H1 (cell line): ENCODE measurements around the gene POU6F2. TPM values are rescaled to one million over a fixed set of nuclear protein-coding genes. Genes with fewer than 3 reads are reported as not detected.

ENCODE experiments used
- CBX5 ChIP-seq: fragments of 300-800, 300-1000 bp; sonication (generic); IDR thresholded peaks from 2 replicates; pipeline ENCODE4 v1.7.1; 2016; ENCODE audit warnings: antibody characterized with exemption, low read length, low read depth
- CHD7 ChIP-seq: fragments of 300-600 bp; sonication (generic); IDR thresholded peaks from 2 replicates; pipeline ENCODE4 v1.7.1; 2012; ENCODE audit warnings: low read length, moderate library complexity, mild to moderate bottlenecking, inconsistent platforms; ENCODE audit not compliant: insufficient replicate concordance
- EP300 ChIP-seq, 2 experiments: IDR thresholded peaks; 1 replicate in 1 of 2; 2 replicates in 1 of 2; pipeline ENCODE4 v1.6.1; 2011 to 2012; ENCODE audit warnings: low read depth in 2 of 2, low read length in 2 of 2, mild to moderate bottlenecking in 2 of 2, borderline replicate concordance in 1 of 2, inconsistent platforms in 1 of 2, moderate library complexity in 1 of 2
- HDAC6 ChIP-seq: IDR thresholded peaks from one replicate; pipeline ENCODE4 v1.7.1; 2012; ENCODE audit warnings: low read depth, mild to moderate bottlenecking, inconsistent platforms, low read length, moderate library complexity
- KDM1A ChIP-seq: fragments of 200-600, 300-600 bp; sonication (generic); IDR thresholded peaks from 2 replicates; pipeline ENCODE4 v1.7.1; 2016; ENCODE audit warnings: mild to moderate bottlenecking, low read length, borderline replicate concordance
- KDM4A ChIP-seq: IDR thresholded peaks from one replicate; pipeline ENCODE4 v1.7.1; 2012; ENCODE audit warnings: low read depth, mild to moderate bottlenecking, moderate library complexity, low read length, inconsistent platforms; ENCODE audit not compliant: severe bottlenecking
- NANOG ChIP-seq: IDR thresholded peaks from 2 replicates; pipeline ENCODE4 v1.6.1; 2011; ENCODE audit warnings: low read length, low read depth, mild to moderate bottlenecking, inconsistent platforms; ENCODE audit not compliant: insufficient read depth, poor library complexity, severe bottlenecking
- NRF1 ChIP-seq: IDR thresholded peaks from 2 replicates; pipeline ENCODE4 v1.6.1; 2011; ENCODE audit warnings: mild to moderate bottlenecking, low read depth, low read length, improper control_type of control experiment
- SAP30 ChIP-seq: fragments of 300-600 bp; sonication (generic); IDR thresholded peaks from 2 replicates; pipeline ENCODE4 v1.7.1; 2012; ENCODE audit warnings: low read length, moderate library complexity, mild to moderate bottlenecking, inconsistent platforms; ENCODE audit not compliant: insufficient read depth, insufficient replicate concordance
- SP4 ChIP-seq: IDR thresholded peaks from 2 replicates; pipeline ENCODE4 v1.6.1; 2012; ENCODE audit warnings: low read length, inconsistent platforms
- TAF1 ChIP-seq: IDR thresholded peaks from 2 replicates; pipeline ENCODE4 v1.6.1; 2011; ENCODE audit warnings: mild to moderate bottlenecking, low read depth, low read length
- ZNF274 ChIP-seq: IDR thresholded peaks from 2 replicates; pipeline ENCODE4 v1.7.0; 2012; ENCODE audit warnings: low read length, borderline replicate concordance; ENCODE audit errors: extremely low read depth
- polyA plus RNA-seq, 7 experiments: library from polyadenylated mRNA; depleted of rRNA in 3 of 7; stranded (reverse) in 5 of 7; unstranded in 2 of 7; fragments of >200 nt in 5 of 7; fragments of 200-250 nt in 2 of 7; gene quantifications; 1 replicate in 5 of 7; 2 replicates in 1 of 7; 4 replicates in 1 of 7; pipeline versions ENCODE4 v1.2.1 to v1.2.3, GENCODE V29; 2011 to 2013; ENCODE audit warnings: missing spikeins in 2 of 7, mixed read lengths in 2 of 7
- total RNA-seq: library from RNA; stranded (reverse); fragmentation: NEBNext Ultra II Directional; extraction: Animal tissue kit (Norgen Biotek cat#: 25700); gene quantifications from 2 replicates; pipeline ENCODE4 v1.2.1, GENCODE V29; 2021

POU6F2 gene
- total and polyA plus RNA-seq, 2 of the 8 experiments (the other 6 are each of a cell fraction or from before 2014, with no cell fraction given) = 1.1 to 2.0 TPM

GRCh38 chr7:39145935-39146334 is 168.2 kb downstream of the POU6F2 start (continued):
- TF ChIP-seq CHD7 (no peak), ZNF274 (no peak), NANOG (no peak), SP4 (no peak), TAF1 (no peak), HDAC6 (no peak), CBX5 (no peak), NRF1 (no peak), KDM4A (no peak), SAP30 (no peak), EP300 (IDR thresholded peaks at IDR 0.05; ENCODE audit: borderline replicate concordance in 1 of 2, low read depth in 2 of 2, low read length in 2 of 2) (no peak), KDM1A (no peak)
